Thyroid gland (tissue), 4 donors: ENCODE measurements around the gene PLA2G4D.

ENCODE experiments used
- CTCF ChIP-seq, 6 experiments: fragments of 200-600 bp in 3 of 6; fragments of 450-650 bp in 3 of 6; sonication (generic) in 3 of 6; IDR thresholded peaks; one replicate each; pipeline ENCODE4 v1.5.1; 2016 to 2019; ENCODE audit warnings: antibody characterized with exemption in 6 of 6, mild to moderate bottlenecking in 2 of 6, inconsistent platforms in 1 of 6, moderate library complexity in 1 of 6
- POLR2A ChIP-seq, 2 donors: fragments of 450-650 bp; IDR thresholded peaks; one replicate each; pipeline ENCODE4 v1.6.1; 2017; ENCODE audit warnings: antibody characterized with exemption in 2 of 2, mild to moderate bottlenecking in 2 of 2, moderate library complexity in 1 of 2

GRCh38 chr15:42056934-42057798 is 37.2 kb downstream of the PLA2G4D start:
- TF ChIP-seq CTCF (IDR thresholded peaks at IDR 0.05) (peak; percentile 28 to 79 (median 64)), POLR2A (IDR thresholded peaks at IDR 0.05) (peak in 1 of 2 donors; percentile 52)
